HCT116 (cell line): Measurements from ENCODE around the gene USP24. TPM values are rescaled to one million over a fixed set of nuclear protein-coding genes. Genes with fewer than 3 reads are reported as not detected.

Experiments used
- ATAC-seq: fragments of 200-7000 bp; cut with Tn5 transposase; 2 replicates; pipeline ENCODE4 v1.9.1; 2020; ENCODE audit warnings: mild to moderate bottlenecking, moderate library complexity
- BruUV-seq: library from RNA; stranded (reverse); fragments of 400-500 nt; replicated peaks from 2 replicates; lab custom pipeline; 2021; lab: Mats Ljungman, UMichigan
- CTCF ChIA-PET: fragments of 300-600 bp; sonication (Branson Sonifier 250); formaldehyde crosslinking; loops from one replicate; lab custom pipeline; 2021; ENCODE audit warnings: antibody characterized with exemption; lab: Charles Lee
- POLR2A ChIA-PET: fragments of 300-600, 350-600 bp; sonication (Branson Sonifier 250); formaldehyde crosslinking; loops from one replicate; lab custom pipeline; 2021; ENCODE audit warnings: antibody characterized with exemption; lab: Charles Lee
- RAD21 ChIA-PET, 2 experiments: fragments of 300-600 bp; sonication (Branson Sonifier 250); formaldehyde crosslinking; loops; one replicate each; lab custom pipeline; 2023; ENCODE audit warnings: low total read pairs in 2 of 2; ENCODE audit not compliant: uncharacterized antibody in 2 of 2, unreplicated experiment in 2 of 2, low non-redundant PET in 1 of 2; lab: Charles Lee
- DNase-seq: peaks from one replicate; pipeline ENCODE4 v3.0.0-alpha.2; 2010; ENCODE audit warnings: low read depth, low spot score
- H2AFZ ChIP-seq: fragments of 200-600 bp; shearing (Covaris generic), sonication (generic); 2 replicates; pipeline ENCODE4 v1.6.1; 2017; ENCODE audit warnings: low read depth, mixed run types, mixed read lengths, antibody characterized with exemption, low read length; ENCODE audit not compliant: poor library complexity, severe bottlenecking
- H3K27ac ChIP-seq: 2 replicates; pipeline ENCODE4 v1.5.1; 2012; ENCODE audit warnings: low read depth, low read length
- H3K27me3 ChIP-seq: fragments of 200-600 bp; sonication (generic); 2 replicates; pipeline ENCODE4 v1.6.1; 2016; ENCODE audit warnings: mixed run types, low read length, mixed read lengths; ENCODE audit not compliant: insufficient read depth
- H3K36me3 ChIP-seq, 2 experiments: fragments of 200-500 bp in 1 of 2; fragments of 200-600 bp in 1 of 2; sonication (Bioruptor generic) in 1 of 2; sonication (generic) in 1 of 2; 2 replicates each; pipeline versions ENCODE4 v1.5.1 to v1.6.1; 2014 to 2016; ENCODE audit warnings: low read length in 2 of 2, inconsistent platforms in 1 of 2, mixed read lengths in 1 of 2, mixed run types in 1 of 2; ENCODE audit not compliant: insufficient read depth in 2 of 2, control insufficient read depth in 1 of 2
- H3K4me1 ChIP-seq, 2 experiments: fragments of 200-600 bp in 1 of 2; sonication (generic) in 1 of 2; 2 replicates each; pipeline versions ENCODE4 v1.5.1 to v1.6.1; 2012 to 2017; ENCODE audit warnings: low read length in 2 of 2, inconsistent platforms in 1 of 2, mild to moderate bottlenecking in 1 of 2, mixed read lengths in 1 of 2, mixed run types in 1 of 2, moderate library complexity in 1 of 2; ENCODE audit not compliant: insufficient read depth in 2 of 2, control insufficient read depth in 1 of 2
- H3K4me2 ChIP-seq: fragments of 200-600 bp; sonication (generic); 2 replicates; pipeline ENCODE4 v1.6.1; 2017; ENCODE audit warnings: mixed run types, low read length, mixed read lengths
- H3K4me3 ChIP-seq, 2 experiments: fragments of 200-600 bp in 1 of 2; sonication (generic) in 1 of 2; replicated peaks in 1 of 2; 2 replicates each; pipeline ENCODE4 v1.5.1; 2011 to 2016; ENCODE audit warnings: low read length in 2 of 2, control low read depth in 1 of 2, low read depth in 1 of 2, mild to moderate bottlenecking in 1 of 2, mixed read lengths in 1 of 2, mixed run types in 1 of 2
- H3K79me2 ChIP-seq: fragments of 200-600 bp; sonication (generic); 2 replicates; pipeline ENCODE4 v1.6.1; 2017; ENCODE audit warnings: mild to moderate bottlenecking, mixed run types, low read length, moderate library complexity, mixed read lengths; ENCODE audit not compliant: insufficient read depth
- H3K9ac ChIP-seq: fragments of 200-600 bp; sonication (generic); 2 replicates; pipeline ENCODE4 v1.6.1; 2016; ENCODE audit warnings: low read length, mixed read lengths
- H3K9me2 ChIP-seq: fragments of 200-600 bp; sonication (generic), shearing (Covaris generic); 2 replicates; pipeline ENCODE4 v1.6.1; 2017; ENCODE audit warnings: mixed run types, mild to moderate bottlenecking, moderate library complexity; ENCODE audit not compliant: insufficient read depth
- H3K9me3 ChIP-seq, 2 experiments: fragments of 200-500 bp in 1 of 2; fragments of 200-600 bp in 1 of 2; sonication (Bioruptor generic) in 1 of 2; sonication (generic) in 1 of 2; 2 replicates each; pipeline ENCODE4 v1.6.1; 2014 to 2017; ENCODE audit warnings: low read length in 2 of 2, mixed read lengths in 2 of 2, inconsistent platforms in 1 of 2, low read depth in 1 of 2, mild to moderate bottlenecking in 1 of 2, mixed run types in 1 of 2, moderate library complexity in 1 of 2; ENCODE audit not compliant: control insufficient read depth in 1 of 2, insufficient read depth in 1 of 2
- H4K20me1 ChIP-seq: fragments of 200-600 bp; sonication (generic), shearing (Covaris generic); 2 replicates; pipeline ENCODE4 v1.6.1; 2017; ENCODE audit warnings: mixed run types, mild to moderate bottlenecking, moderate library complexity; ENCODE audit not compliant: insufficient read depth
- ATF3 ChIP-seq: IDR thresholded peaks from 2 replicates; pipeline ENCODE4 v1.6.1; 2012
- CBX3 ChIP-seq: IDR thresholded peaks from 2 replicates; pipeline ENCODE4 v1.6.1; 2012; ENCODE audit warnings: low read depth
- CEBPB ChIP-seq: IDR thresholded peaks from 2 replicates; pipeline ENCODE4 v1.6.1; 2012; ENCODE audit warnings: low read depth
- EGR1 ChIP-seq: IDR thresholded peaks from 2 replicates; pipeline ENCODE4 v1.6.1; 2012; ENCODE audit warnings: low read depth
- ELF1 ChIP-seq: IDR thresholded peaks from 2 replicates; pipeline ENCODE4 v1.6.1; 2012; ENCODE audit warnings: low read depth, borderline replicate concordance
- EZH2 ChIP-seq: fragments of 200-600 bp; sonication (generic); IDR thresholded peaks from 2 replicates; pipeline ENCODE4 v1.6.1; 2017; ENCODE audit warnings: antibody characterized with exemption, mixed run types
- JUND ChIP-seq: IDR thresholded peaks from 2 replicates; pipeline ENCODE4 v1.6.1; 2012
- POLR2AphosphoS5 ChIP-seq: IDR thresholded peaks from 2 replicates; pipeline ENCODE4 v1.6.1; 2011; ENCODE audit warnings: mild to moderate bottlenecking, low read depth, low read length, moderate library complexity
- RAD21 ChIP-seq: IDR thresholded peaks from 2 replicates; pipeline ENCODE4 v1.6.1; 2012; ENCODE audit warnings: low read depth, mild to moderate bottlenecking
- SIN3A ChIP-seq: IDR thresholded peaks from 2 replicates; pipeline ENCODE4 v1.6.1; 2012; ENCODE audit warnings: low read depth
- SP1 ChIP-seq: IDR thresholded peaks from 2 replicates; pipeline ENCODE4 v1.6.1; 2012; ENCODE audit warnings: low read depth
- SRF ChIP-seq: IDR thresholded peaks from 2 replicates; pipeline ENCODE4 v1.6.1; 2012; ENCODE audit warnings: low read depth
- ZBTB33 ChIP-seq: IDR thresholded peaks from 2 replicates; pipeline ENCODE4 v1.6.1; 2011; ENCODE audit warnings: mild to moderate bottlenecking, low read length, moderate library complexity; ENCODE audit not compliant: insufficient replicate concordance; ENCODE audit errors: extremely low read depth
- ZNF274 ChIP-seq: fragments of 200-500 bp; sonication (Bioruptor generic); IDR thresholded peaks from 2 replicates; pipeline ENCODE4 v1.6.1; 2014; ENCODE audit warnings: mild to moderate bottlenecking, low read depth, low read length, inconsistent platforms
- intact Hi-C: fragments of 100-400 bp; cut with micrococcal nuclease; formaldehyde crosslinking; loops from 2 replicates; pipeline ENCODE4 v1.10.0; 2022
- total RNA-seq: library from RNA; stranded (reverse); gene quantifications from one replicate; pipeline ENCODE4 v1.2.1, GENCODE V29; 2021; ENCODE audit not compliant: unreplicated experiment

Gene USP24
- total RNA-seq, 1 experiment from 2014 or later: 34.2 TPM

- no peak for ATAC-seq
- ChIA-PET CTCF (no interaction called here), POLR2A (no interaction called here)
- no peaks in the 10 kb centered on the region for H3K36me3 ChIP-seq
- H3K4me1 ChIP-seq: no peaks in the 10 kb centered on the region; a peak in 1 of 4 replicates
- TF ChIP-seq ZBTB33 (no peak), POLR2AphosphoS5 (no peak), RAD21 (no peak), ELF1 (no peak), SIN3A (no peak), EZH2 (no peak), ATF3 (no peak), EGR1 (no peak), SRF (no peak), JUND (no peak), ZNF274 (no peak), CBX3 (no peak), CEBPB (no peak), SP1 (no peak)
- TF ChIP-seq, all 23 proteins: peak for 0
- Histone ChIP-seq H3K9ac (no peak overlapping the region), H3K27ac (no peak overlapping the region), H3K4me3 (no peak overlapping the region), H2AFZ (no peak overlapping the region), H3K27me3 (no peaks in the 10 kb centered on the region), H3K9me2 (no peaks in the 10 kb centered on the region), H3K79me2 (peaks cover 91% of the 10 kb centered on the region), H3K9me3 (no peaks in the 10 kb centered on the region), H3K4me2 (no peak overlapping the region), H4K20me1 (peaks cover 3% of the 10 kb centered on the region; the same call in 1 of the 2 replicates)
- intact Hi-C loops: no loop called here
- DNase-seq: no peak
- RAD21 ChIA-PET: no interaction called here
- BruUV-seq: no TSS peak
Measured at GRCh38 chr1:55204997-55205396, 10.2 kb downstream of the USP24 start.
